ENCODE data around the gene ATP10B. TPM values are rescaled to one million over a fixed set of nuclear protein-coding genes. Genes with fewer than 3 reads are reported as not detected.

Gene ATP10B
- total and polyA plus RNA-seq, 10 of the 15 experiments (the other 5 are each of a cell fraction or from before 2014, with no cell fraction given): not detected

DNA sequence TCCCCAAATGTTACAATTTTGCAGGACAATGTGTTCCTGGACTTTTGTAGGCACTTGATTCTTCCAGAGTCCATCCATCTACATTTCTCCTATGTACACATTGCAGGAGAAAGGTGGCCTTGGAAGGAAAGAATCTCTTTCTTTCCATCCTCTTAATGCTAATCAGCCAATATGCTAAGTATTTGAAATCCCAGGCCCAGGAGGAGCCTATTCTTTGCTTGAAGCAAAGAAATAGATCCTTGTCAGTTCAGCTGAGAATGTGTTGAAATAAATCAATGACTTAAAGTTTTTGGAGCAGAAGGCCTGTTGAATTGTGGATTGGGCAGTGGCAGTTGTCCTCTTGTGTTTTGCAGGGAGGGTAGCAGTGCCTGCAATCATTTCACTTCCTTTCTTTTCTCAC lies 317.1 kb downstream of the ATP10B start:
- Histone ChIP-seq H3K27me3 (replicated peaks in 1 of 2; ENCODE audit: control insufficient read depth in 2 of 2, insufficient read depth in 2 of 2, low read length in 1 of 2) (no peaks in the 10 kb centered on the region), H3K4me3 (no peak overlapping the region), H3K79me2 (ENCODE audit: control insufficient read depth, insufficient read depth, low read length) (no peaks in the 10 kb centered on the region), H3K9me3 (replicated peaks; ENCODE audit: control insufficient read depth, insufficient read depth, low read length) (no peaks in the 10 kb centered on the region), H3K4me2 (ENCODE audit: control insufficient read depth, insufficient read depth) (no peak overlapping the region), H4K20me1 (ENCODE audit: control insufficient read depth, insufficient read depth) (no peaks in the 10 kb centered on the region), H2AFZ (ENCODE audit: control insufficient read depth, low read depth, low read length) (no peak overlapping the region), H3K9ac (ENCODE audit: control insufficient read depth, insufficient read depth, low read length) (no peak overlapping the region), H3K36me3 (ENCODE audit: control insufficient read depth in 2 of 2, insufficient read depth in 2 of 2, low read length in 1 of 2) (no peaks in the 10 kb centered on the region), H3K27ac (ENCODE audit: control insufficient read depth, insufficient read depth) (no peak overlapping the region), H3K4me1 (ENCODE audit: control insufficient read depth, insufficient read depth, low read length) (no peaks in the 10 kb centered on the region)
- ATAC-seq: no peak
- ChIA-PET SMC1A (ENCODE audit: uncharacterized antibody, unreplicated experiment) (interaction anchor here (0.5 to 1.2 kb wide), 2 partner anchors 27 to 163 kb away, joined by 3 to 4 read pairs; no protein-coding TSS in a partner anchor), POLR2A (no interaction called here), CTCF (no interaction called here), RAD21 (ENCODE audit: unreplicated experiment) (no interaction called here)
- in situ Hi-C loops (cut with MboI) (no loop called here), intact Hi-C loops (cut with micrococcal nuclease; ENCODE audit: unreplicated experiment) (no loop called here)
- BruUV-seq (replicated peaks): no TSS peak
- TF ChIP-seq NFYB (IDR thresholded peaks at IDR 0.05; ENCODE audit: insufficient read depth, low read depth, low read length) (no peak), POU2F2 (IDR thresholded peaks at IDR 0.05; ENCODE audit: borderline replicate concordance, low read depth, low read length) (no peak), MTA2 (IDR thresholded peaks at IDR 0.05; ENCODE audit: low read depth) (no peak), CHD4 (IDR thresholded peaks at IDR 0.05) (no peak), CUX1 (IDR thresholded peaks at IDR 0.05; ENCODE audit: insufficient replicate concordance, low read depth, low read length) (no peak), SIX5 (IDR thresholded peaks at IDR 0.05; ENCODE audit: low read depth, low read length, severe bottlenecking) (no peak), USF2 (IDR thresholded peaks at IDR 0.05; ENCODE audit: borderline replicate concordance, low read depth, low read length) (no peak), LARP7 (IDR thresholded peaks at IDR 0.05) (no peak), TAF1 (IDR thresholded peaks at IDR 0.05; ENCODE audit: borderline replicate concordance, low read depth, low read length) (no peak)
- TF ChIP-seq, protein P1, sequence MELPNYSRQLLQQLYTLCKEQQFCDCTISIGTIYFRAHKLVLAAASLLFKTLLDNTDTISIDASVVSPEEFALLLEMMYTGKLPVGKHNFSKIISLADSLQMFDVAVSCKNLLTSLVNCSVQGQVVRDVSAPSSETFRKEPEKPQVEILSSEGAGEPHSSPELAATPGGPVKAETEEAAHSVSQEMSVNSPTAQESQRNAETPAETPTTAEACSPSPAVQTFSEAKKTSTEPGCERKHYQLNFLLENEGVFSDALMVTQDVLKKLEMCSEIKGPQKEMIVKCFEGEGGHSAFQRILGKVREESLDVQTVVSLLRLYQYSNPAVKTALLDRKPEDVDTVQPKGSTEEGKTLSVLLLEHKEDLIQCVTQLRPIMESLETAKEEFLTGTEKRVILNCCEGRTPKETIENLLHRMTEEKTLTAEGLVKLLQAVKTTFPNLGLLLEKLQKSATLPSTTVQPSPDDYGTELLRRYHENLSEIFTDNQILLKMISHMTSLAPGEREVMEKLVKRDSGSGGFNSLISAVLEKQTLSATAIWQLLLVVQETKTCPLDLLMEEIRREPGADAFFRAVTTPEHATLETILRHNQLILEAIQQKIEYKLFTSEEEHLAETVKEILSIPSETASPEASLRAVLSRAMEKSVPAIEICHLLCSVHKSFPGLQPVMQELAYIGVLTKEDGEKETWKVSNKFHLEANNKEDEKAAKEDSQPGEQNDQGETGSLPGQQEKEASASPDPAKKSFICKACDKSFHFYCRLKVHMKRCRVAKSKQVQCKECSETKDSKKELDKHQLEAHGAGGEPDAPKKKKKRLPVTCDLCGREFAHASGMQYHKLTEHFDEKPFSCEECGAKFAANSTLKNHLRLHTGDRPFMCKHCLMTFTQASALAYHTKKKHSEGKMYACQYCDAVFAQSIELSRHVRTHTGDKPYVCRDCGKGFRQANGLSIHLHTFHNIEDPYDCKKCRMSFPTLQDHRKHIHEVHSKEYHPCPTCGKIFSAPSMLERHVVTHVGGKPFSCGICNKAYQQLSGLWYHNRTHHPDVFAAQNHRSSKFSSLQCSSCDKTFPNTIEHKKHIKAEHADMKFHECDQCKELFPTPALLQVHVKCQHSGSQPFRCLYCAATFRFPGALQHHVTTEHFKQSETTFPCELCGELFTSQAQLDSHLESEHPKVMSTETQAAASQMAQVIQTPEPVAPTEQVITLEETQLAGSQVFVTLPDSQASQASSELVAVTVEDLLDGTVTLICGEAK (IDR thresholded peaks at IDR 0.05; ENCODE audit: borderline replicate concordance): no peak
- no peak for FAIRE-seq
- no peak for DNase-seq (ENCODE audit: low read depth, low spot score)

All from GM12878 (cell line).